Glutamatergic neuron (in vitro differentiated cells): ENCODE results near the gene RASA3. TPM values are rescaled to one million over a fixed set of nuclear protein-coding genes. Genes with fewer than 3 reads are reported as not detected.
"Not testable (repeated sequence)": the region's sequence is repeated elsewhere in the genome, so short reads cannot be mapped to it uniquely, and the experiment has no call there.

Source experiments
- DNase-seq: peaks from one replicate; pipeline ENCODE4 v3.0.0; 2022
- H3K27ac Mint-ChIP-seq: one replicate; pipeline ENCODE4 v1.8.0; 2020; ENCODE audit warnings: mild to moderate bottlenecking, mixed read lengths, inconsistent platforms; ENCODE audit not compliant: unreplicated experiment
- H3K27me3 Mint-ChIP-seq: one replicate; pipeline ENCODE4 v1.8.0; 2020; ENCODE audit warnings: mild to moderate bottlenecking, moderate library complexity, mixed read lengths, inconsistent platforms; ENCODE audit not compliant: unreplicated experiment
- H3K36me3 Mint-ChIP-seq: one replicate; pipeline ENCODE4 v1.8.0; 2020; ENCODE audit warnings: mild to moderate bottlenecking, mixed read lengths, inconsistent platforms; ENCODE audit not compliant: unreplicated experiment
- H3K4me1 Mint-ChIP-seq: one replicate; pipeline ENCODE4 v1.8.0; 2020; ENCODE audit warnings: mild to moderate bottlenecking, low read depth, mixed read lengths, inconsistent platforms; ENCODE audit not compliant: unreplicated experiment
- H3K4me3 Mint-ChIP-seq: one replicate; pipeline ENCODE4 v1.8.0; 2020; ENCODE audit warnings: mild to moderate bottlenecking, mixed read lengths, inconsistent platforms; ENCODE audit not compliant: unreplicated experiment
- H3K9me3 Mint-ChIP-seq: one replicate; pipeline ENCODE4 v1.8.0; 2020; ENCODE audit warnings: mild to moderate bottlenecking, moderate library complexity, mixed read lengths, inconsistent platforms; ENCODE audit not compliant: unreplicated experiment
- total RNA-seq: library from RNA; stranded (reverse); fragmentation: NEBNext Ultra II Directional; extraction: Animal tissue kit (Norgen Biotek cat#: 25700); gene quantifications from one replicate; pipeline ENCODE4 v1.2.1, GENCODE V29; 2021; ENCODE audit not compliant: unreplicated experiment
- TF ChIP-seq, protein P1 (sequence below): fragments of 200-600 bp; sonication (generic); IDR thresholded peaks from one replicate; pipeline ENCODE4 v1.5.0; 2021; ENCODE audit not compliant: partially characterized antibody, unreplicated experiment

RASA3 gene
- total RNA-seq, 1 donor from 2014 or later: 15.2 TPM

GRCh38 chr13:114127473-114128347 lies 4.7 kb downstream of the RASA3 start:
- TF ChIP-seq, protein P1, sequence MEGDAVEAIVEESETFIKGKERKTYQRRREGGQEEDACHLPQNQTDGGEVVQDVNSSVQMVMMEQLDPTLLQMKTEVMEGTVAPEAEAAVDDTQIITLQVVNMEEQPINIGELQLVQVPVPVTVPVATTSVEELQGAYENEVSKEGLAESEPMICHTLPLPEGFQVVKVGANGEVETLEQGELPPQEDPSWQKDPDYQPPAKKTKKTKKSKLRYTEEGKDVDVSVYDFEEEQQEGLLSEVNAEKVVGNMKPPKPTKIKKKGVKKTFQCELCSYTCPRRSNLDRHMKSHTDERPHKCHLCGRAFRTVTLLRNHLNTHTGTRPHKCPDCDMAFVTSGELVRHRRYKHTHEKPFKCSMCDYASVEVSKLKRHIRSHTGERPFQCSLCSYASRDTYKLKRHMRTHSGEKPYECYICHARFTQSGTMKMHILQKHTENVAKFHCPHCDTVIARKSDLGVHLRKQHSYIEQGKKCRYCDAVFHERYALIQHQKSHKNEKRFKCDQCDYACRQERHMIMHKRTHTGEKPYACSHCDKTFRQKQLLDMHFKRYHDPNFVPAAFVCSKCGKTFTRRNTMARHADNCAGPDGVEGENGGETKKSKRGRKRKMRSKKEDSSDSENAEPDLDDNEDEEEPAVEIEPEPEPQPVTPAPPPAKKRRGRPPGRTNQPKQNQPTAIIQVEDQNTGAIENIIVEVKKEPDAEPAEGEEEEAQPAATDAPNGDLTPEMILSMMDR: no peak
- Mint-ChIP-seq H3K4me3 (peak overlapping the region; percentile 50), H3K36me3 (no peaks in the 10 kb centered on the region), H3K9me3 (peaks cover 15% of the 10 kb centered on the region), H3K27ac (peak overlapping the region; percentile 52), H3K4me1 (peaks cover 53% of the 10 kb centered on the region), H3K27me3 (peaks cover 20% of the 10 kb centered on the region)
- DNase-seq: no peak

GRCh38 chr13:114126789-114127472 lies 5.5 kb downstream of the RASA3 start:
- Mint-ChIP-seq H3K4me3 (peak overlapping the region; percentile 50), H3K4me1 (peaks cover 53% of the 10 kb centered on the region), H3K27ac (no peak overlapping the region), H3K9me3 (peaks cover 15% of the 10 kb centered on the region), H3K36me3 (no peaks in the 10 kb centered on the region), H3K27me3 (peaks cover 20% of the 10 kb centered on the region)
- TF ChIP-seq, protein P1: no peak
- no peak for DNase-seq

GRCh38 chr13:114126086-114126485 lies 6.3 kb downstream of the RASA3 start:
- DNase-seq, H3K27ac Mint-ChIP-seq, H3K9me3 Mint-ChIP-seq, H3K36me3 Mint-ChIP-seq, H3K4me3 Mint-ChIP-seq: not testable (repeated sequence)
- Mint-ChIP-seq H3K27me3 (peaks cover 16% of the 10 kb centered on the region), H3K4me1 (peaks cover 54% of the 10 kb centered on the region)

- no peak for DNase-seq
- Mint-ChIP-seq H3K36me3 (no peaks in the 10 kb centered on the region), H3K4me1 (peaks cover 54% of the 10 kb centered on the region), H3K4me3 (no peak overlapping the region), H3K27ac (no peak overlapping the region), H3K9me3 (peaks cover 9% of the 10 kb centered on the region), H3K27me3 (peaks cover 16% of the 10 kb centered on the region)
- TF ChIP-seq, protein P1: no peak
Measured at GRCh38 chr13:114125589-114125988, 6.8 kb downstream of the RASA3 start.

DNA sequence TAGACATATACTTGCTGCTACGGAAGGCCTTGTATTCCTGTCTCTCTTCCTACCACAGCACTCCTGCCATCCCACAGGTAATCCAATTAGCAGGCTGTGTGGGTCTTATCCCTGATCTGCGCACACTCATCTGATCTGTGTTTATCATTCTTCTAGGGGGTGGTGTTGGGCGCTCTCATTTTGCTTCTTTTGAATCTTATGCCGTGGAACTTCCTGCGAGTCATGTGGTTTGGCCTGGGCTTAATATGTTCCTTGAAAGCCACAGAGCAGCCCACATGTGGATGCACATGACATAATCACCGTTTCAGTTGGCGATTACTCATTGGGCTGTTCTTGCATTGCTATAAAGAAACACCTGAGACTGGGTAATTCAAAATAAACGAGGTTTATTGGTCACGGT lies 7.5 kb downstream of the RASA3 start:
- Mint-ChIP-seq H3K9me3 (peaks cover 11% of the 10 kb centered on the region), H3K27ac (no peak overlapping the region), H3K4me1 (peaks cover 54% of the 10 kb centered on the region), H3K4me3 (no peak overlapping the region), H3K36me3 (no peaks in the 10 kb centered on the region), H3K27me3 (peaks cover 18% of the 10 kb centered on the region)
- no peak for DNase-seq
- TF ChIP-seq, protein P1: no peak
